Stimulated activated effector memory CD8-positive, alpha-beta T cell treated with anti-CD3 and anti-CD28 coated beads, Interleukin-12 subunit alpha, Interleukin-12 subunit beta, amount 100 ng/mL, for 72 hours (primary cell): ENCODE measurements around the gene HSFX4.

Source experiments
- ATAC-seq: fragments of 150-1000 bp; cut with Tn5 transposase; 2 replicates; pipeline ENCODE4 v1.10.0; 2021
- DNase-seq, 2 donors: peaks; one replicate each; pipeline ENCODE4 v3.0.0; 2021 to 2022; ENCODE audit warnings: low spot score in 2 of 2
- H3K27ac Mint-ChIP-seq: one replicate; pipeline ENCODE4 v1.8.0; 2022; ENCODE audit warnings: mild to moderate bottlenecking, mixed read lengths
- H3K36me3 Mint-ChIP-seq: one replicate; pipeline ENCODE4 v1.8.0; 2022; ENCODE audit warnings: mild to moderate bottlenecking, mixed read lengths
- H3K4me1 Mint-ChIP-seq: one replicate; pipeline ENCODE4 v1.8.0; 2022; ENCODE audit warnings: mixed read lengths
- H3K4me3 Mint-ChIP-seq: one replicate; pipeline ENCODE4 v1.8.0; 2022; ENCODE audit warnings: mild to moderate bottlenecking, mixed read lengths
- H3K9me3 Mint-ChIP-seq: one replicate; pipeline ENCODE4 v1.8.0; 2022; ENCODE audit warnings: mixed read lengths

HSFX4 gene

GRCh38 chrX:149948016-149948415 is 18.6 kb downstream of the HSFX4 start:
- H3K4me1 Mint-ChIP-seq, result no peaks in the 10 kb centered on the region
- DNase-seq, result no peak
- no peak for ATAC-seq
- peak overlapping the region; percentile 67 for H3K27ac Mint-ChIP-seq
- H3K9me3 Mint-ChIP-seq, result no peaks in the 10 kb centered on the region
- no peak overlapping the region for H3K4me3 Mint-ChIP-seq
- H3K36me3 Mint-ChIP-seq, result peaks cover 35% of the 10 kb centered on the region

DNA sequence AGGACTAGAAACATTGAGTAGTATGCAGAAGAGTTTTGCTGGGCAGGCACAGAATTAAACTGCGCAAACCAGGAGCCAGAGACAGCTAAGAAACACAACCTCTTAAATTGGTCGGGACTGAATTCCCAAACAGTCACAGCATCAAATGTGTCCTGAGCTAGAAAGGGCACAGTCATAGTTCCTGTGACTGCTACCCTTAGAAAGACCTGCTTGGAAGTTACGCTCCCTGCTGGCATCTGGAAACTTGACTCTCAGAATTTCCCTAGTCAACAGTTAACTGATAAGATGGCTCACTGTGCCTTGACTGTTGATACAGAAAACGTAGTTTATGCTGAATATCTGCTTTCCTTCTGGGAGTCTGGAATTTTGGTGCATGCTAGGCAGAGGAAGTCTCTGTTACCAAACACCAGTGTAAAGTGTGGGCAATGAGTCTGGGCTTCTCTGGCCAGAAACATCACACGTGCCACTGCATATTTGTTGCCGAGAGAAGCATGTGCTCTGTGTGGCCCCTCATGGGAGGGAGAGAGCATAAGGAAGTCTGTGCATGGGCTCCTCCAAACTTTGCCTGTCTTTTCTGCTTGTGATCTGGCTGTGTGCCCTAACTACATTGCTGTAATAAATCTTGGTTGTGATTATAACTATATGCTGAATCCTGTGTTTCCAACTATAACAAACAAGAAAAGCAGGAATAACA is 20.5 kb downstream of the HSFX4 start:
- no peak for ATAC-seq

DNA sequence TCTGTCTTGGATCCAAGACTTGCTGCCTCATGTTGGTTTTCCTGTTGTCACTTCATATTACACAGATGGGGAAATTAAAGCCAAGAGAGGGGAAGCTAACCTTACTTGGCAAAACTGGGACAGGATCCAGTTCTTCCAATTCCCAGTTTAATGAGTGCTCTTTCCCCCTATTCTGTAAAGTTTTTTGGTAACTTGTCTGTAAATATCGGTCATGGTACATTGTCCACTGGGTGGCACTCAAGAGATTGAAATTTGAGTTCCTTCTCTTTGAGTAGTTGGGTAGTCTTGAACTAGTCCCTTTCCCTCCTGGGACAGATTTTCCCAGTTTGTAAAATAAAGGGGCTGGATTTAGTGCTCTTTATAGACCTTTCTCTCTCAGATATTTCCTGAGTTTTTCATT is 21.3 kb downstream of the HSFX4 start:
- H3K9me3 Mint-ChIP-seq, result no peaks in the 10 kb centered on the region
- ATAC-seq, result no peak
- H3K4me3 Mint-ChIP-seq, result no peak overlapping the region
- no peak overlapping the region for H3K27ac Mint-ChIP-seq
- no peaks in the 10 kb centered on the region for H3K4me1 Mint-ChIP-seq
- H3K36me3 Mint-ChIP-seq, result peaks cover 23% of the 10 kb centered on the region
- DNase-seq, result no peak

More for the DNA sequence above, 20.5 kb downstream of the HSFX4 start:
- Mint-ChIP-seq H3K36me3 (peaks cover 19% of the 10 kb centered on the region), H3K4me3 (no peak overlapping the region), H3K4me1 (no peaks in the 10 kb centered on the region), H3K27ac (no peak overlapping the region), H3K9me3 (no peaks in the 10 kb centered on the region)
- no peak for DNase-seq

DNA sequence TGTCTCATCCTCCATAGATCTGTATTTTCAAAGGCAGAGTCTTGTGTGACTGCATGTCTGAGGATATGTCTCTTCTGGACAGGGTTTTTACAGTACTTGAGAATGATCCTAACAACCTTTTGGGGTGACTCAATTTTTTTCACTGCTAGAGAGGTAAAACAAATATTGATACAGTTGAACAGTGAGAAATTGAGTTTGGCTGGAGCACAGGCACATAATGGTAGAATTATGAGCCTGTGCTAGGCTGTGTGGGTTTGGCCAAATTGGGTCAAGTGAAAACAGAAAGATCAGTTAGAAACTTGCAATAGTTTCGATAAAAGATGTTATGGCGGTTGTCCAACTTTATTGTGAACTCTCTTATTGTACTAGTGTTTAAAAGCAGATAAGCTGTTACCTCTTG is 32.2 kb downstream of the HSFX4 start:
- peaks cover 20% of the 10 kb centered on the region for H3K36me3 Mint-ChIP-seq

GRCh38 chrX:149962010-149962409 is 32.6 kb downstream of the HSFX4 start:
- no peaks in the 10 kb centered on the region for H3K9me3 Mint-ChIP-seq
- peaks cover 6% of the 10 kb centered on the region for H3K4me1 Mint-ChIP-seq
- no peak for DNase-seq
- ATAC-seq, result peak; percentile 64
- no peak overlapping the region for H3K4me3 Mint-ChIP-seq
- no peak overlapping the region for H3K27ac Mint-ChIP-seq
- H3K36me3 Mint-ChIP-seq, result peaks cover 15% of the 10 kb centered on the region

More for the DNA sequence above, 32.2 kb downstream of the HSFX4 start:
- H3K4me1 Mint-ChIP-seq, result peaks cover 6% of the 10 kb centered on the region
- H3K9me3 Mint-ChIP-seq, result no peaks in the 10 kb centered on the region
- DNase-seq (no peak), ATAC-seq (peak; percentile 39)
- H3K4me3 Mint-ChIP-seq, result no peak overlapping the region
- no peak overlapping the region for H3K27ac Mint-ChIP-seq

- DNase-seq, result no peak
- Mint-ChIP-seq H3K9me3 (no peaks in the 10 kb centered on the region), H3K4me3 (no peak overlapping the region), H3K4me1 (peaks cover 8% of the 10 kb centered on the region), H3K36me3 (peaks cover 16% of the 10 kb centered on the region), H3K27ac (no peak overlapping the region)
- ATAC-seq, result peak; percentile 65
These were observed 33.7 kb downstream of the HSFX4 start for GRCh38 chrX:149962859-149963757.

GRCh38 chrX:149979126-149979644 is 49.8 kb downstream of the HSFX4 start:
- H3K36me3 Mint-ChIP-seq, result peaks cover 6% of the 10 kb centered on the region
- ATAC-seq, result no peak
- H3K4me1 Mint-ChIP-seq, result no peaks in the 10 kb centered on the region
- H3K4me3 Mint-ChIP-seq, result no peak overlapping the region
- no peak overlapping the region for H3K27ac Mint-ChIP-seq
- DNase-seq, result no peak
- no peaks in the 10 kb centered on the region for H3K9me3 Mint-ChIP-seq
